ENCODE measurements around the gene PARD6B. TPM values are rescaled to one million over a fixed set of nuclear protein-coding genes. Genes with fewer than 3 reads are reported as not detected.
A peak's percentile ranks its signal among the peaks of the same experiment; 100 is the strongest.

Gene PARD6B
- total and polyA plus RNA-seq, 2 of the 13 experiments (the other 11 are each of a cell fraction or from before 2014, with no cell fraction given): 6.9 to 22.2 TPM

GRCh38 chr20:50790651-50791277 lies 59.4 kb downstream of the PARD6B start (continued):
- TF ChIP-seq GPN1 (CRISPR knock-in tag; IDR thresholded peaks at IDR 0.05; ENCODE audit: borderline replicate concordance) (no peak; the same call in 1 of the 2 replicates), GATAD2A (CRISPR knock-in tag; IDR thresholded peaks at IDR 0.05) (peak; percentile 90), ZNF558 (CRISPR knock-in tag; IDR thresholded peaks at IDR 0.05; ENCODE audit: borderline replicate concordance) (peak; percentile 95; the same call in 1 of the 2 replicates), ZNF232 (CRISPR knock-in tag; IDR thresholded peaks at IDR 0.05; ENCODE audit: borderline replicate concordance) (peak; percentile 91), CHD4 (IDR thresholded peaks at IDR 0.05; ENCODE audit: borderline replicate concordance, low read length) (no peak), ZNF432 (CRISPR knock-in tag; IDR thresholded peaks at IDR 0.05; ENCODE audit: borderline replicate concordance) (no peak), SRSF9 (IDR thresholded peaks at IDR 0.05; ENCODE audit: borderline replicate concordance, insufficient read depth, low read depth, low read length, poor library complexity, severe bottlenecking) (no peak), ZNF280D (CRISPR knock-in tag; IDR thresholded peaks at IDR 0.05) (peak; percentile 96), ZGPAT (CRISPR knock-in tag; IDR thresholded peaks at IDR 0.05) (peak; percentile 98), ZNF513 (CRISPR knock-in tag; conservative IDR thresholded peaks at IDR 0.05) (peak; percentile 95; the same call in 1 of the 2 replicates), HNF4A (CRISPR knock-in tag; IDR thresholded peaks at IDR 0.05) (peak; percentile 83), ZC3H13 (CRISPR knock-in tag; IDR thresholded peaks at IDR 0.05) (no peak), ZNF609 (CRISPR knock-in tag; IDR thresholded peaks at IDR 0.05; ENCODE audit: borderline replicate concordance) (peak; percentile 42; the same call in 1 of the 2 replicates), PATZ1 (CRISPR knock-in tag; IDR thresholded peaks at IDR 0.05) (peak; percentile 94), ZNF496 (CRISPR knock-in tag; IDR thresholded peaks at IDR 0.05; ENCODE audit: insufficient replicate concordance) (no peak)

All from HepG2 (cell line).